Gastrocnemius medialis (tissue), 4 donors: ENCODE measurements around the gene PRPF40A.

Source experiments
- CTCF ChIP-seq, 5 experiments: fragments of 450-650 bp in 3 of 5; fragments of 200-600 bp in 2 of 5; sonication (generic) in 2 of 5; IDR thresholded peaks in 4 of 5; conservative IDR thresholded peaks in 1 of 5; 1 replicate in 4 of 5; 2 replicates in 1 of 5; pipeline ENCODE4 v1.5.1; 2016 to 2019; ENCODE audit warnings: antibody characterized with exemption in 5 of 5, mild to moderate bottlenecking in 3 of 5, moderate library complexity in 3 of 5
- POLR2A ChIP-seq, 2 donors: fragments of 450-650 bp; IDR thresholded peaks; one replicate each; pipeline ENCODE4 v1.6.1; 2017; ENCODE audit warnings: antibody characterized with exemption in 2 of 2, mild to moderate bottlenecking in 2 of 2, moderate library complexity in 2 of 2

GRCh38 chr2:152649997-152650396 lies 67.3 kb downstream of the PRPF40A start:
- TF ChIP-seq CTCF (IDR thresholded peaks at IDR 0.05 in 4 of 5, conservative IDR thresholded peaks at IDR 0.05 in 1 of 5) (no peak), POLR2A (IDR thresholded peaks at IDR 0.05) (no peak)
